Heart left ventricle (tissue), 16 donors: ENCODE measurements around the gene DZIP1. TPM values are rescaled to one million over a fixed set of nuclear protein-coding genes. Genes with fewer than 3 reads are reported as not detected.
A peak's percentile ranks its signal among the peaks of the same experiment; 100 is the strongest.
"Not testable (repeated sequence)": the region's sequence is repeated elsewhere in the genome, so short reads cannot be mapped to it uniquely, and the experiment has no call there.

ENCODE experiments used
- ATAC-seq, 4 donors: fragments of 200-7000 bp; cut with Tn5 transposase; one replicate each; pipeline ENCODE4 v1.9.1; 2020 to 2022; ENCODE audit warnings: moderate library complexity in 4 of 4, mild to moderate bottlenecking in 3 of 4, moderate number of reproducible peaks in 1 of 4
- DNase-seq, 5 donors: peaks; one replicate each; pipeline ENCODE4 v3.0.0-alpha.2; 2020
- H3K27ac ChIP-seq, 12 donors: fragments of 200-600 bp; sonication (generic) in 4 of 12; one replicate each; pipeline versions ENCODE4 v1.5.0 to v1.8.0; 2016 to 2022; ENCODE audit warnings: mild to moderate bottlenecking in 2 of 12
- H3K27me3 ChIP-seq, 9 donors: fragments of 200-600 bp; sonication (generic) in 2 of 9; one replicate each; pipeline versions ENCODE4 v1.5.1 to v1.8.0; 2016 to 2022; ENCODE audit warnings: mild to moderate bottlenecking in 3 of 9
- H3K36me3 ChIP-seq, 9 donors: fragments of 200-600 bp; sonication (generic) in 2 of 9; one replicate each; pipeline versions ENCODE4 v1.5.0 to v1.8.0; 2018 to 2022; ENCODE audit warnings: mild to moderate bottlenecking in 2 of 9
- H3K4me1 ChIP-seq, 12 donors: fragments of 200-600 bp; sonication (generic) in 4 of 12; one replicate each; pipeline versions ENCODE4 v1.5.0 to v1.8.0; 2016 to 2022; ENCODE audit warnings: mild to moderate bottlenecking in 3 of 12
- H3K4me3 ChIP-seq, 12 donors: fragments of 200-600 bp; sonication (generic) in 4 of 12; one replicate each; pipeline versions ENCODE4 v1.5.0 to v1.8.0; 2017 to 2022; ENCODE audit warnings: mild to moderate bottlenecking in 9 of 12, moderate library complexity in 4 of 12
- H3K9me3 ChIP-seq, 12 donors: fragments of 200-600 bp; sonication (generic) in 4 of 12; one replicate each; pipeline versions ENCODE4 v1.5.0 to v1.8.0; 2016 to 2022; ENCODE audit warnings: mild to moderate bottlenecking in 1 of 12
- CTCF ChIP-seq, 12 donors: fragments of 200-600 bp; sonication (generic) in 4 of 12; IDR thresholded peaks; one replicate each; pipeline versions ENCODE4 v1.5.0 to v1.8.0; 2018 to 2022; ENCODE audit warnings: antibody characterized with exemption in 12 of 12, mild to moderate bottlenecking in 5 of 12
- POLR2A ChIP-seq, 2 donors: fragments of 450-650 bp; IDR thresholded peaks; one replicate each; pipeline ENCODE4 v1.6.1; 2017; ENCODE audit warnings: antibody characterized with exemption in 2 of 2, mild to moderate bottlenecking in 2 of 2, moderate library complexity in 2 of 2
- WGBS, 4 donors: extraction: QIAGEN DNeasy Blood & Tissue Kit in 2 of 4; methylation state at CpG; one replicate each; pipeline versions ENCODE4 v1.1.5 to v1.1.7; 2013 to 2018; 5-methylcytosine and 5-hydroxymethylcytosine counted together
- intact Hi-C, 10 donors: fragments of 100-400 bp; cut with DNase I; formaldehyde crosslinking; loops; one replicate each; pipeline versions ENCODE4 v1.11.1 to v1.14.2; 2022
- polyA plus RNA-seq, 2 donors: library from polyadenylated mRNA; stranded (reverse); fragments of 200-250 nt; gene quantifications; one replicate each; pipeline ENCODE4 v1.2.3, GENCODE V29; 2013
- total RNA-seq, 9 donors: library from RNA; depleted of rRNA in 2 of 9; stranded (reverse); fragments of >200 nt in 2 of 9; fragmentation: NEBNext Ultra II Directional in 3 of 9; extraction: Animal tissue kit (Norgen Biotek cat#: 25700) in 3 of 9; gene quantifications; one replicate each; pipeline versions ENCODE4 v1.1.0 to v1.2.4, GENCODE V29; 2016 to 2023
- donor health status: ischemic (EF 13 %, LVEDD 7.1; RV severe dilation, severe dysfunction).
- donor health status: healthy with polysubstance abuse.
- donor health status: DM: no; HTN: yes; CAD: no.
- donor health status: DM: no; HTN: no; CAD: no.
- donor health status: ischemic (EF 25% LVEDD 6.9; RV normal size, moderate dysfunction).
- donor health status: ischemic (EF 25% LVEDD 5.7; RV mildly dilated, moderate dysfunction).
- donor health status: healthy.
- donor health status: DM: yes; HTN: yes; CAD: no.
- donor health status: ischemic (EF 35%, LVEDD 5.7; RV mildly dilated, moderate dysfunction).
- donor health status: nonischemic (EF 11% LVEDD 7.7; RV severe dilation, severe dysfunction).
- donor health status: DM: yes; HTN: yes; CAD: no.
- donor health status: PGD.
- donor health status: ischemic (EF 29% LVEDD 5.4; RV normal size, mild dysfunction).
- donor health status: nonischemic (EF 23%, LVEDD 6.1; RV moderate dilation, normal function).

The DZIP1 gene
- total and polyA plus RNA-seq, 11 donors = 1.9 to 6.9 (median 4.2) TPM

- DNase-seq = no peak
- no peak for TF ChIP-seq POLR2A (IDR thresholded peaks at IDR 0.05)
- no peak for TF ChIP-seq CTCF (IDR thresholded peaks at IDR 0.05)
- Histone ChIP-seq H3K27me3 (no peaks in the 10 kb centered on the region), H3K4me1 (no peaks in the 10 kb centered on the region), H3K27ac (no peak overlapping the region), H3K36me3 (no peaks in the 10 kb centered on the region), H3K9me3 (peaks cover 0 to 3% (median 0%) of the 10 kb centered on the region in 12 donors), H3K4me3 (no peak overlapping the region)
- no peak for ATAC-seq
- WGBS, 4 donors = 82 to 92% (median 90%) methylated on average over 5 of the region's 5 CpGs
- intact Hi-C loops = no loop called here
Measured at GRCh38 chr13:95570016-95570415, 74.5 kb downstream of the DZIP1 start.

GRCh38 chr13:95568131-95568530 is 76.4 kb downstream of the DZIP1 start:
- intact Hi-C loops = no loop called here
- WGBS, 4 donors = 94 to 97% (median 95%) methylated on average over 2 of the region's 2 CpGs

GRCh38 chr13:95565758-95566157 is 78.7 kb downstream of the DZIP1 start:
- H3K4me1 ChIP-seq, ATAC-seq, H3K4me3 ChIP-seq, intact Hi-C loops, H3K27ac ChIP-seq, H3K27me3 ChIP-seq, DNase-seq, H3K36me3 ChIP-seq, H3K9me3 ChIP-seq: not testable (repeated sequence)
- WGBS, 4 donors = 89 to 98% (median 96%) methylated on average over 1 of the region's 1 CpG

More at GRCh38 chr13:95568131-95568530, 76.4 kb downstream of the DZIP1 start:
- no peaks in the 10 kb centered on the region for H3K36me3 ChIP-seq
- no peaks in the 10 kb centered on the region for H3K27me3 ChIP-seq
- no peak overlapping the region for H3K27ac ChIP-seq
- no peak overlapping the region for H3K4me3 ChIP-seq
- H3K9me3 ChIP-seq = peaks cover 0 to 3% (median 0%) of the 10 kb centered on the region in 12 donors
- TF ChIP-seq CTCF (IDR thresholded peaks at IDR 0.05) = no peak
- no peak for ATAC-seq
- no peak for DNase-seq
- peaks cover 0 to 6% (median 0%) of the 10 kb centered on the region in 12 donors for H3K4me1 ChIP-seq

- 49 to 71% (median 58%) methylated on average over 5 of the region's 5 CpGs for WGBS, 4 donors
- TF ChIP-seq CTCF (IDR thresholded peaks at IDR 0.05) (no peak), POLR2A (IDR thresholded peaks at IDR 0.05) (no peak)
- Histone ChIP-seq H3K4me1 (peaks cover 0 to 6% (median 0%) of the 10 kb centered on the region in 12 donors), H3K36me3 (no peaks in the 10 kb centered on the region), H3K9me3 (peaks cover 0 to 3% (median 0%) of the 10 kb centered on the region in 12 donors), H3K27me3 (peaks cover 0 to under 1% (median 0%) of the 10 kb centered on the region in 9 donors), H3K27ac (peak overlapping the region in 1 of 12 donors; percentile 29), H3K4me3 (no peak overlapping the region)
- DNase-seq (no peak), ATAC-seq (no peak)
- intact Hi-C loops = no loop called here
Measured at GRCh38 chr13:95564733-95565291, 79.7 kb downstream of the DZIP1 start.

GRCh38 chr13:95564091-95564490 is 80.4 kb downstream of the DZIP1 start:
- TF ChIP-seq CTCF (IDR thresholded peaks at IDR 0.05) = no peak
- Histone ChIP-seq H3K9me3 (peaks cover 0 to 3% (median 0%) of the 10 kb centered on the region in 12 donors), H3K4me3 (no peak overlapping the region), H3K36me3 (no peaks in the 10 kb centered on the region), H3K4me1 (peaks cover 0 to 6% (median 0%) of the 10 kb centered on the region in 12 donors), H3K27me3 (peaks cover 0 to 7% (median 0%) of the 10 kb centered on the region in 9 donors), H3K27ac (peak overlapping the region in 1 of 12 donors; percentile 29)
- ATAC-seq (no peak), DNase-seq (no peak)
- intact Hi-C loops = no loop called here
- 75 to 81% (median 76%) methylated on average over 3 of the region's 3 CpGs for WGBS, 4 donors
